A549 (cell line): ENCODE results near the gene GTF2A2.

Experiments
- MAFK ChIP-seq: fragments of 450-650 bp; IDR thresholded peaks from 2 replicates; pipeline ENCODE4 v1.6.1; 2014; ENCODE audit not compliant: partially characterized antibody
- MYC ChIP-seq: IDR thresholded peaks from 2 replicates; pipeline ENCODE4 v1.6.1; 2012; ENCODE audit warnings: mild to moderate bottlenecking, inconsistent platforms, low read length, improper control_type of control experiment, borderline replicate concordance
- NPAS2 ChIP-seq: fragments of 250-450 bp; sonication (Bioruptor Pico); IDR thresholded peaks from 2 replicates; pipeline ENCODE4 v1.8.0; 2022; ENCODE audit warnings: mild to moderate bottlenecking, moderate library complexity, borderline replicate concordance
- POLR2A ChIP-seq: IDR thresholded peaks from 2 replicates; pipeline ENCODE4 v1.6.1; 2012; ENCODE audit warnings: mild to moderate bottlenecking, low read length
- USF2 ChIP-seq: fragments of 450-650 bp; IDR thresholded peaks from 2 replicates; pipeline ENCODE4 v1.6.1; 2014; ENCODE audit warnings: antibody characterized with exemption
- TF ChIP-seq, protein P1 (sequence below): fragments of >200 bp; sonication (Bioruptor Twin); formaldehyde crosslinking; IDR thresholded peaks from 3 replicates; pipeline ENCODE4 v1.5.1; 2016

- TF ChIP-seq MAFK (no peak), NPAS2 (no peak), USF2 (no peak), POLR2A (no peak), MYC (no peak)
- TF ChIP-seq, protein P1, sequence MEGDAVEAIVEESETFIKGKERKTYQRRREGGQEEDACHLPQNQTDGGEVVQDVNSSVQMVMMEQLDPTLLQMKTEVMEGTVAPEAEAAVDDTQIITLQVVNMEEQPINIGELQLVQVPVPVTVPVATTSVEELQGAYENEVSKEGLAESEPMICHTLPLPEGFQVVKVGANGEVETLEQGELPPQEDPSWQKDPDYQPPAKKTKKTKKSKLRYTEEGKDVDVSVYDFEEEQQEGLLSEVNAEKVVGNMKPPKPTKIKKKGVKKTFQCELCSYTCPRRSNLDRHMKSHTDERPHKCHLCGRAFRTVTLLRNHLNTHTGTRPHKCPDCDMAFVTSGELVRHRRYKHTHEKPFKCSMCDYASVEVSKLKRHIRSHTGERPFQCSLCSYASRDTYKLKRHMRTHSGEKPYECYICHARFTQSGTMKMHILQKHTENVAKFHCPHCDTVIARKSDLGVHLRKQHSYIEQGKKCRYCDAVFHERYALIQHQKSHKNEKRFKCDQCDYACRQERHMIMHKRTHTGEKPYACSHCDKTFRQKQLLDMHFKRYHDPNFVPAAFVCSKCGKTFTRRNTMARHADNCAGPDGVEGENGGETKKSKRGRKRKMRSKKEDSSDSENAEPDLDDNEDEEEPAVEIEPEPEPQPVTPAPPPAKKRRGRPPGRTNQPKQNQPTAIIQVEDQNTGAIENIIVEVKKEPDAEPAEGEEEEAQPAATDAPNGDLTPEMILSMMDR, result peak; percentile 63
Measured at GRCh38 chr15:59632714-59633113, 24.6 kb downstream of the GTF2A2 start.
